Fibroblast of peridontal ligament (primary cell): ENCODE measurements around the gene LGALS9C.
"Not testable (repeated sequence)": the region's sequence is repeated elsewhere in the genome, so short reads cannot be mapped to it uniquely, and the experiment has no call there.

Experiments
- DNase-seq: peaks from one replicate; pipeline ENCODE4 v3.0.0-alpha.2; 2010; ENCODE audit errors: extremely low read depth

Gene LGALS9C

DNA sequence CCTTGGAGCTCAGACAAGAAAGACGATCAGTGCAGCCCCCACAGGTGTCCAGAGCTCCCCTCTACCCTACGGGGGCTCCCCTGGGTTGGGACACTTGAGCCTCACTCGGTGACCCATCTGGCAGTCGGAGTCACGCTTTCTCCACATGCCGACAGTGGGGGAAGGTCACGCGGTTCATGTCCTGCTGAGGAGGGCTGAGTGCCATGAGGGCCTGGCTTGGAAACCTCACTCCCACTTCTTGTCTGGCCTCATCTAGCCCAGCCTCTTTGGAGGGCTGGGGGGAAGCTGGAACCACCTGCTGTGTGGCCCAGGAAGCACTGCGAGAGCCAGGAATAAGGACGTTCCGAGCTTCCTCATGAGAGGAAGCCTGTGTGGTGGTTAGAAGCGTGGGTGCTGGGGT, 1.8 kb downstream of the LGALS9C start:
- not testable (repeated sequence) for DNase-seq

- DNase-seq, result not testable (repeated sequence)
These were observed 2.5 kb downstream of the LGALS9C start for GRCh38 chr17:18478977-18479595.

DNA sequence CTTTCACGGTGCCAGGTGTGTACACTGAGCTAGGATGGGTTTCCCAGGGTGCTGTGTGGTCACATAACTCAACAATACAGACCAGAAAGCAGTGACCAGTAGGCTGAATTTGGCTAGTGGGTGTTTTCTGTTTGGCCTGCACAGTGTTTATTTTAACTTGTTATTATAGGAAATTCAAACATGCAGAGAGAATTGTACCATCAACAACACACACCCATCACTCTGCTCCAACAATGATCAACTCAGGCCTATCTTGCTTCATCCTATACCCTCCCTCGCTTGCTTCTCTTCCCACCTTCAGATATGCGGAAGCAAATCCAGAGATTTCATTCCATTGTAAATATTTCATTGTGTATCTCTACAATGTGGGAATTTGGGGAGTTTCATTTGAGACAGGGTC, 5.2 kb downstream of the LGALS9C start:
- DNase-seq, result not testable (repeated sequence)

GRCh38 chr17:18485936-18486464, 9.4 kb downstream of the LGALS9C start:
- DNase-seq, result not testable (repeated sequence)

- DNase-seq, result not testable (repeated sequence)
These were observed 11.0 kb downstream of the LGALS9C start for GRCh38 chr17:18487633-18488032.

GRCh38 chr17:18488622-18489021, 12.0 kb downstream of the LGALS9C start:
- not testable (repeated sequence) for DNase-seq

GRCh38 chr17:18490016-18490415, 13.4 kb downstream of the LGALS9C start:
- DNase-seq, result not testable (repeated sequence)

DNA sequence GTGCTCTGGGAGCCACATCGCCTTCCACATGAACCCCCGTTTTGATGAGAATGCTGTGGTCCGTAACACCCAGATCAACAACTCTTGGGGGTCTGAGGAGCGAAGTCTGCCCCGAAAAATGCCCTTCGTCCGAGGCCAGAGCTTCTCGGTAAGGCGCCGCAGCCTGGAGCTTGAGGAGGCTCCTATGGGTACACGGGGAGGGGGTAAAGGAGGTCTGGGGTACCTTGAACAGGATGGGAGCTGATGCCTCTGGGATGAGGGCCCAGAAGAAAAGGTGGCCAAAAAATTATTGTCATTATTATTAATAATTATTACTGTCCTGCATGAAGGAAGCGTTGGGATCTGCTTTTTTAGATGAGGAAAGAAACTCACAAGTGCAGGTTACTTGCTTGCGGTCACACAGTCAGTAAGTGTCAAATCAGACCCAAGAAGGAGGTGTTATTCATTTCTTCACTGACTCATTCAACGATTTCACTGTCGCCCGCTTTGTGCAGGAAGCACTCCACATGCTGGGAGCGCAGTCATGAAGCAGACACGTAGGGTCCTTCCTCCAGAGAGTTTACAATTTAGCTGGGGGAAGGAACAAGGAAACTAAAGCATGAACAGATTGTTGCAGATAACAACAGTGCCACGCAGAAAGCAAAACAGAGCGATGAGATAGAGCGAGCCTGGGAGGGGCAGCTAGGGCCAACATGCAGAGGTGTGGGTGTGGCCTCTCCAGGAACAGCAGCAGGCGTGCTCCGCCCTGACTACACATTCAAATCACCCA, 16.3 kb downstream of the LGALS9C start:
- not testable (repeated sequence) for DNase-seq

GRCh38 chr17:18494250-18494768, 17.7 kb downstream of the LGALS9C start:
- DNase-seq, result not testable (repeated sequence)

DNA sequence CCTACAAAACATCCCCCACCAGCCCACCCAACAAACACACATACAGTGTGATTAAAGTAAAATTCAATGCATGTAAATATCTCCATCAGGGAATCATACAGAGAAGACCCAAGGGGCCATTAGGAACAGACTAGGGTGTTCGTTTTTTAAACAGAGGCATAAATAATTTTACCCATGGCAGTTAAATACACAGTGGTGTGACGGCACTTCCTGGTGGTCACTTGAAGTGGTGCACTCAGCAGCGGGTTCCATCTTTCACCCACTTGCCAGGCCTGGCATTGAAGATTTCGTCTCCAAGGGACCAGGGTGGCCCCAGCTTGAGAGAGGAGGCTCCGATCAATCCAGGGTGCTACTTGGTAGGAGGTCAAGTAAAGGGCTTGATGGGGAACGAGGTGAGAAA, 20.5 kb downstream of the LGALS9C start:
- not testable (repeated sequence) for DNase-seq

- not testable (repeated sequence) for DNase-seq
These were observed 22.5 kb downstream of the LGALS9C start for GRCh38 chr17:18499100-18499499.

GRCh38 chr17:18499756-18500155, 23.2 kb downstream of the LGALS9C start:
- DNase-seq, result not testable (repeated sequence)

DNA sequence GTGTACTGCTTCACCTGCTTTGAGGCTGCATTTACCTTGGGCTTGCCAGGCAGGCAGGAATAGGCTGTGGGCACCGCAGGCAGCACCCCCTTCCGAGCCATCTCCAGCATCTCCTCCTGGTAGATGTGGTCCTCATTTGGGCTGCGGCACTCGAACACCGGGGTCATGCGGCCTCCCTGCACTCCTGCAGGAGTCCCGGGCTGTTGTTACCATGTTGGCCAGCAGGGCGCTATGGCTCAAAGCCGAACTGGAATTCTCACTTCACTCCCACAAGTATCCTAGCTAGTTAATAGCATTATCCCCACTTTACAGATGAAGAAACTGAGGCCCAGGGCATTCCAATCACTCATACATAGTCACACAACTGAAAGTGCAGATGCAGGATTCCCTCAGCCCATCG, 23.7 kb downstream of the LGALS9C start:
- not testable (repeated sequence) for DNase-seq

DNA sequence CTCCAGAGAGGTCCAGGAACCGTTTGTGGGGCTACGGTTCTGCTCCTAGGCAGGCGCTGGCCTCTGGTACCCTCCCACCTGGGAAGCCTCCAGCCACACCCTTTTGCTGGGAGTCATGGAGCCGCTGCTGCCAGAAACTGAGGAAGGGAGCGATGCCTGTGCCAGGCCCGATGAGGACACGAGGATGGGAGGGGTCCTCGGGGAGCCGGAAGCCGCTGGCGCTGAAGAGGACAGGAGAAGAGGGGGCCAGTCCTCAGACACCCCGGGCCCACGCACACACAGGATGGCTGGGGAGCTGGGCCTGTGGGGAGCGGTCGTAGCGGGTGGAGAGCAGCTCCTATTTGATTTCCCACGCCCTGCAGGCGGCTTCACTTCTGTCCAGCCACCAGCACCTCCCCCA, 24.2 kb downstream of the LGALS9C start:
- not testable (repeated sequence) for DNase-seq

- not testable (repeated sequence) for DNase-seq
These were observed 26.6 kb downstream of the LGALS9C start for GRCh38 chr17:18503221-18503620.

- DNase-seq, result not testable (repeated sequence)
These were observed 31.1 kb downstream of the LGALS9C start for GRCh38 chr17:18507729-18508128.

- not testable (repeated sequence) for DNase-seq
These were observed 32.1 kb downstream of the LGALS9C start for GRCh38 chr17:18508667-18509066.

DNA sequence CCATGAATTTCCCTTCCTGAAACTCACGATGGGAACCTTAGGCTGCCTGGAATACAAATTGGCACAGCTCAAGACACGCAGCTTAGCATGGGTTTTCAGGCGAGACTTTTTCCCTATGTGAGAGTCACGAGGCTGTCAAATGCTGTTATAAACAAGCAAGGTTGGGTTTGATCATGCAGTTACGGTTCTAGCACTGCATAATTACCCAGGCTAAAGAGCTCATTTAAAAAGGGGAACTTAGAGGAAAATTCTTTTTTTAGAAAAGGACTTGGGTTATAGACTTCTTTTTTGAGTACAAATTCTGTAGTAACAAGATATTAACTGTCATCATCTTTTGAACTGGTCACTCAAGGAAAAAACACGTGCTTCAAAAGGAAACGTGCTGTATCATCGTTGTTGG, 44.5 kb downstream of the LGALS9C start:
- DNase-seq, result not testable (repeated sequence)

- not testable (repeated sequence) for DNase-seq
These were observed 48.4 kb downstream of the LGALS9C start for GRCh38 chr17:18525015-18525414.

DNA sequence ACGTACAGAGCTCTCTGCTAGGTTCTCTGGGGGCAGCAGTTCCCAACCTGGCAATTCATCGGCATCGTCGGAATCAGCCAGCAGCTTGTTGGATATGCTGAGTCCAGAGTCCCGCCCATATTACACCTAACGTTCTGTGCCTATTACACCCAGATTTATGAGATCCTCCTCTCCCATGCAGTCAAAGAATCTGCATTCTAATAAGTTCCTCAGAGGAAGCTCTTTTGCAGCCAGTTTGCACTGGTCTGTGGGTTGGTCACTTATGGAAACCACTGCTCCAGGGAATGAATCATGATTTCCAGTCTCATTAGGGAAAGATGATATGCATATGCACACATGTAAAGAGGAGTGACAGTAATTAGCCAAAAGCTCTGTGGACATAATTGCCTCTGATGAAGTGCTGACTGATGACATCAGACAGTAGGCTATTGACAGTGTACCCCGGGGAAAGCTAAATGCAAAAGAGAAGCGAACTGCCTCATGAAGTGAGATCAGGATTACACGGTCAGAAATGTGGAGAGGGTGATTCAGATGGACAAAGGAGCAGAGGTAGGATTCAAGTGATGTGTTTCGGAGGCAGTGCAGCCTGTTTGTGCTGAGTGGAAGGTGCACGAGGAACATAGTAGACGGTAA, 49.7 kb downstream of the LGALS9C start:
- not testable (repeated sequence) for DNase-seq

- DNase-seq, result not testable (repeated sequence)
These were observed 50.8 kb downstream of the LGALS9C start for GRCh38 chr17:18527354-18527753.

DNA sequence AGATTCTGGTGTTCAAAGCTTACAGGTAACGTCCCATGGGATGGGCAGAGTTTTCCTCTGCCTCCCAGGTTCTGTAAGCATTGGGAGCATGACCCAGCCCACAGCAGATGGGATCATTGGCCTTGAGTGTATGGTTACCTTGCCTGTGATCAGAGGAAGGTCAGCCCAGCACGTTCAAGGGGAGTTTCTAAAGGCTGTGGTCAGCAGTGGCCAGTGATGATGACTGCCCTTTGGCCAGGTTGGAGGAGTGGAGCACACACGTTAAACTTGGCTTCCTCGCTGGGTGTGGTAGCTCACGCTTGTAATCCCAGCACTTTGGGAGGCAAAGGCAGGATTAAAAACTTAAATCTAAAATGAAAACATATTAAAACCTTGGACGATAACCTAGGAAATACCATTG, 51.8 kb downstream of the LGALS9C start:
- not testable (repeated sequence) for DNase-seq
